ENCODE results near the gene LMAN1L. TPM values are rescaled to one million over a fixed set of nuclear protein-coding genes. Genes with fewer than 3 reads are reported as not detected.

Gene LMAN1L
- total RNA-seq, 1 donor from 2014 or later: not detected

DNA sequence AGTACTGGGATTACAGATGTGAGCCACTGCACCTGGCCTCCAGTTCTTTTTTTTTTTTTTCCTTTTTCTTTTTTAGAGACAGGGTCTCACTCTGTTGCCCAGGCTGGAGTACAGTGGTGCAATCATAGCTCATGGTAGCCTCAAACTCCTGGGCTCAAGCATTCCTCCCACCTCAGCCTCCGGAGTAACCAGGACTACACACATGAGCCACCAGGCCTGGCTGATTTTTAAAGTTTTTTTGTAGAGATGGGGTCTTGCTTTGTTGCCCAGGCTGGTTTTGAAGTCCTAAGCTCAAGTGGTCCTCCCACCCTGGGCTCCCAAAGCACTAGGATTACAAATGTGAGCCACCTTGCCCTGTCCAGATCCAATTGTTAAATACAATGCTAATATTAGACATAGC lies 43.9 kb downstream of the LMAN1L start:
- Mint-ChIP-seq H3K27ac (ENCODE audit: unreplicated experiment) (no peak overlapping the region), H3K4me1 (ENCODE audit: low read depth) (peaks cover 11% of the 10 kb centered on the region), H3K9me3 (ENCODE audit: low read depth) (no peaks in the 10 kb centered on the region), H3K4me3 (ENCODE audit: unreplicated experiment) (no peak overlapping the region), H3K36me3 (ENCODE audit: low read depth) (peaks cover 6% of the 10 kb centered on the region), H3K27me3 (ENCODE audit: low read depth) (no peaks in the 10 kb centered on the region)
- no peak for DNase-seq (ENCODE audit: low spot score)
- no peak for TF ChIP-seq CTCF (IDR thresholded peaks at IDR 0.05)

DNA sequence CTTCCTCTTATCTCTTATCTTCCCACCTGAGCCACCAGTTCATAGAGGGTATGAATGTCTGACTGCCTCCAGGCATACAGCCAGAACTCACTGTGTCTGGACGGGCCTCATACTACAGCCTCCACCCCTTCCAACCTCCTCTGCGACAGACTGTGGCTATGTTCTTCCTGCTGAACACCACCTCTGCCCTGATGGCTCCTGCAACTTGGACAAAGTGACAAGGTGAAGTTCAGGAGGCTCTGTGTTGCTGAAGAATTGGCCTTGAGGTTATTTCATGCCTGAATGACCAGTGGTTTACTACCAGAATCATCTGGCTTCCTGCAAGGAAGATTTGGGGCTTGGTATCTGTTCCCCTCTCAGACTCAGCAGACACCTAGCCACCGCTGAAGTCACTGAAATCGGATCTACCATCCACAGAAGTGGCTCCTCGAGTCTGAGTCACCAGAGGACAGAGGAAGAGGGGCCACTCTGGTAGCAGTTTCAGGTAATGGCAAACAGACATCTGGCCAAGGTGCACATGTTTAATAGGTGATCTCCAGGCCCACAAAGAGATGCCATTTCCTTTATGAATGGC lies 44.5 kb downstream of the LMAN1L start:
- no peak for DNase-seq (ENCODE audit: low spot score)
- H3K36me3 Mint-ChIP-seq (ENCODE audit: low read depth): peaks cover 5% of the 10 kb centered on the region
- peaks cover 11% of the 10 kb centered on the region for H3K4me1 Mint-ChIP-seq (ENCODE audit: low read depth)
- no peak overlapping the region for H3K27ac Mint-ChIP-seq (ENCODE audit: unreplicated experiment)
- H3K27me3 Mint-ChIP-seq (ENCODE audit: low read depth): no peaks in the 10 kb centered on the region
- no peak for TF ChIP-seq CTCF (IDR thresholded peaks at IDR 0.05)
- H3K4me3 Mint-ChIP-seq (ENCODE audit: unreplicated experiment): no peak overlapping the region
- no peaks in the 10 kb centered on the region for H3K9me3 Mint-ChIP-seq (ENCODE audit: low read depth)

- peaks cover 3% of the 10 kb centered on the region for H3K36me3 Mint-ChIP-seq (ENCODE audit: low read depth)
- H3K4me3 Mint-ChIP-seq (ENCODE audit: unreplicated experiment): no peak overlapping the region
- TF ChIP-seq CTCF (IDR thresholded peaks at IDR 0.05): no peak
- DNase-seq (ENCODE audit: low spot score): no peak
- H3K27me3 Mint-ChIP-seq (ENCODE audit: low read depth): no peaks in the 10 kb centered on the region
- H3K4me1 Mint-ChIP-seq (ENCODE audit: low read depth): peaks cover 11% of the 10 kb centered on the region
- no peak overlapping the region for H3K27ac Mint-ChIP-seq (ENCODE audit: unreplicated experiment)
- H3K9me3 Mint-ChIP-seq (ENCODE audit: low read depth): no peaks in the 10 kb centered on the region
Measured at GRCh38 chr15:74857671-74858368, 45.2 kb downstream of the LMAN1L start.

DNA sequence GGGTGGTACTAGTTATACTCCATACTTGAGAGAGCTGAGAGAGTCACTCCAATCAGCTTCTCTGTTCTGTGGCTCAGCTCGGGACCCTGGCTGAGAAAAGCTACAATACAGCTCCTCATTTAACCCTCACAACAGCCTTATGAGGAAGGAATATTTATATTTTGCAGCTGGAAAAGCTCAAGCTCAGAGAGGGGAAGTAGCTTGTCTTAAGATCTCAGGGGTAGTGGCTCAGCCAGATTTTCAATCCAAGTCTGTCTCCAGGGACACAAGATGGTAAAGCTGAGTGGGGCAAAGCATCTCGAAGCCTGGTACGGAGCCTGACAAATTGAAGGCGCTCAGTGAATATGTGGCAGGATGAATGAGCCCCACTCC lies 45.7 kb downstream of the LMAN1L start:
- Mint-ChIP-seq H3K9me3 (ENCODE audit: low read depth) (no peaks in the 10 kb centered on the region), H3K4me1 (ENCODE audit: low read depth) (peaks cover 13% of the 10 kb centered on the region), H3K4me3 (ENCODE audit: unreplicated experiment) (no peak overlapping the region), H3K36me3 (ENCODE audit: low read depth) (peaks cover 2% of the 10 kb centered on the region), H3K27me3 (ENCODE audit: low read depth) (no peaks in the 10 kb centered on the region), H3K27ac (ENCODE audit: unreplicated experiment) (no peak overlapping the region)
- TF ChIP-seq CTCF (IDR thresholded peaks at IDR 0.05): no peak
- DNase-seq (ENCODE audit: low spot score): no peak

GRCh38 chr15:74863239-74864056 lies 50.8 kb downstream of the LMAN1L start:
- no peak for DNase-seq (ENCODE audit: low spot score)
- Mint-ChIP-seq H3K27me3 (ENCODE audit: low read depth) (no peaks in the 10 kb centered on the region), H3K4me3 (ENCODE audit: unreplicated experiment) (no peak overlapping the region), H3K36me3 (ENCODE audit: low read depth) (peaks cover 2% of the 10 kb centered on the region), H3K4me1 (ENCODE audit: low read depth) (peaks cover 49% of the 10 kb centered on the region), H3K27ac (ENCODE audit: unreplicated experiment) (peak overlapping the region; percentile 14), H3K9me3 (ENCODE audit: low read depth) (no peaks in the 10 kb centered on the region)
- TF ChIP-seq CTCF (IDR thresholded peaks at IDR 0.05): no peak
